Thyroid gland (tissue), 4 donors: Measurements from ENCODE around the gene FBXL7. TPM values are rescaled to one million over a fixed set of nuclear protein-coding genes. Genes with fewer than 3 reads are reported as not detected.

Experiments used
- DNase-seq, 2 donors: peaks; one replicate each; pipeline ENCODE4 v3.0.0-alpha.2; 2019
- H3K27ac ChIP-seq, 3 donors: fragments of 200-600 bp; sonication (generic); 1 replicate in 2 of 3; 2 replicates in 1 of 3; pipeline ENCODE4 v1.5.1; 2016 to 2019; ENCODE audit warnings: mild to moderate bottlenecking in 1 of 3, moderate library complexity in 1 of 3
- H3K27me3 ChIP-seq: fragments of 200-600 bp; sonication (generic); one replicate; pipeline ENCODE4 v1.5.1; 2019
- H3K36me3 ChIP-seq, 2 donors: fragments of 200-600 bp; sonication (generic); one replicate each; pipeline ENCODE4 v1.5.1; 2016 to 2019
- H3K4me1 ChIP-seq, 2 donors: fragments of 200-600 bp; sonication (generic); one replicate each; pipeline ENCODE4 v1.5.1; 2017 to 2019
- H3K4me3 ChIP-seq, 3 donors: fragments of 200-600 bp; sonication (generic); replicated peaks in 1 of 3; 1 replicate in 2 of 3; 2 replicates in 1 of 3; pipeline ENCODE4 v1.5.1; 2016; ENCODE audit warnings: mild to moderate bottlenecking in 1 of 3
- H3K9me3 ChIP-seq: fragments of 200-600 bp; sonication (generic); one replicate; pipeline ENCODE4 v1.5.1; 2017
- CTCF ChIP-seq, 6 experiments: fragments of 200-600 bp in 3 of 6; fragments of 450-650 bp in 3 of 6; sonication (generic) in 3 of 6; IDR thresholded peaks; one replicate each; pipeline ENCODE4 v1.5.1; 2016 to 2019; ENCODE audit warnings: antibody characterized with exemption in 6 of 6, mild to moderate bottlenecking in 2 of 6, inconsistent platforms in 1 of 6, moderate library complexity in 1 of 6
- POLR2A ChIP-seq, 2 donors: fragments of 450-650 bp; IDR thresholded peaks; one replicate each; pipeline ENCODE4 v1.6.1; 2017; ENCODE audit warnings: antibody characterized with exemption in 2 of 2, mild to moderate bottlenecking in 2 of 2, moderate library complexity in 1 of 2
- WGBS, 2 donors: methylation state at CpG; one replicate each; pipeline ENCODE4 v1.1.5; 2017; 5-methylcytosine and 5-hydroxymethylcytosine counted together
- intact Hi-C: fragments of 100-400 bp; cut with DNase I; formaldehyde crosslinking; loops from one replicate; pipeline ENCODE4 v1.15.1; 2023
- total RNA-seq, 4 donors: library from RNA; depleted of rRNA; stranded (reverse); fragments of >200 nt; gene quantifications; one replicate each; pipeline ENCODE4 v1.2.3, GENCODE V29; 2016

Gene FBXL7
- total RNA-seq, 4 donors from 2014 or later: 6.4 to 11.8 (median 9.2) TPM

DNA sequence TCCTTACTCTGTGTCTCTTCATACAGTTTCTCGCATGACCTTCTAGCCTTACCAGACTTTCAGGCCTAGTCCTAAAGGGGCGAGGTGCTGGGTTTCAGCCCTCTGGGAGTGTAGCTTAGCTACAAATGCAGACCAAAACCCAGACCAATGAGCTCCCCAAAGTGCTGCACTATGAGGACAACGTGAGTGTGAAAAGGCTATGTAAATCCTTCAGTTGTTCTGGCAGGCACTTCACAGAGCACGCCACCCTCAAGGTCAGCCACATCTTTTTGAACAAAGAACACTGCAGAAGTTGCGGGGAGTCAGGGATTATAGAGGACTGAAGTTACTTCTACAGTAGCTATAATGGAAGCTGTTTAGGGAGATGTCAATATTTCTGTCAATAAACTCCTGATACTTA is 377.9 kb downstream of the FBXL7 start:
- H3K27me3 ChIP-seq: no peaks in the 10 kb centered on the region
- no peaks in the 10 kb centered on the region for H3K36me3 ChIP-seq
- H3K4me3 ChIP-seq: no peak overlapping the region
- H3K27ac ChIP-seq: no peak overlapping the region
- no peaks in the 10 kb centered on the region for H3K4me1 ChIP-seq
- TF ChIP-seq CTCF (IDR thresholded peaks at IDR 0.05) (no peak), POLR2A (IDR thresholded peaks at IDR 0.05) (no peak)
- intact Hi-C loops: no loop called here
- 81 to 84% methylated on average over 5 of the region's 5 CpGs for WGBS, 2 donors
- DNase-seq: no peak
- H3K9me3 ChIP-seq: no peaks in the 10 kb centered on the region

GRCh38 chr5:15880201-15880600 is 380.2 kb downstream of the FBXL7 start:
- no peak for TF ChIP-seq CTCF (IDR thresholded peaks at IDR 0.05)
- no peak for TF ChIP-seq POLR2A (IDR thresholded peaks at IDR 0.05)
- H3K27me3 ChIP-seq: no peaks in the 10 kb centered on the region
- intact Hi-C loops: no loop called here
- no peaks in the 10 kb centered on the region for H3K9me3 ChIP-seq
- no peaks in the 10 kb centered on the region for H3K36me3 ChIP-seq
- no peak for DNase-seq
- WGBS, 2 donors: 65 to 71% methylated on average over 3 of the region's 3 CpGs
- H3K27ac ChIP-seq: no peak overlapping the region
- H3K4me3 ChIP-seq: no peak overlapping the region
- H3K4me1 ChIP-seq: no peaks in the 10 kb centered on the region

GRCh38 chr5:15885156-15885555 is 385.2 kb downstream of the FBXL7 start:
- Histone ChIP-seq H3K4me3 (no peak overlapping the region), H3K4me1 (no peaks in the 10 kb centered on the region), H3K27me3 (no peaks in the 10 kb centered on the region), H3K36me3 (no peaks in the 10 kb centered on the region), H3K9me3 (no peaks in the 10 kb centered on the region), H3K27ac (no peak overlapping the region)
- DNase-seq: no peak
- TF ChIP-seq POLR2A (IDR thresholded peaks at IDR 0.05) (no peak), CTCF (IDR thresholded peaks at IDR 0.05) (no peak)
- intact Hi-C loops: no loop called here
- 82 to 92% methylated on average over 3 of the region's 3 CpGs for WGBS, 2 donors

- Histone ChIP-seq H3K9me3 (no peaks in the 10 kb centered on the region), H3K4me3 (no peak overlapping the region), H3K27ac (no peak overlapping the region), H3K4me1 (no peaks in the 10 kb centered on the region), H3K27me3 (no peaks in the 10 kb centered on the region), H3K36me3 (no peaks in the 10 kb centered on the region)
- WGBS, 2 donors: 92 to 100% methylated on average over 1 of the region's 1 CpG
- intact Hi-C loops: no loop called here
- no peak for DNase-seq
- TF ChIP-seq POLR2A (IDR thresholded peaks at IDR 0.05): no peak
Measured at GRCh38 chr5:15886156-15886555, 386.2 kb downstream of the FBXL7 start.

DNA sequence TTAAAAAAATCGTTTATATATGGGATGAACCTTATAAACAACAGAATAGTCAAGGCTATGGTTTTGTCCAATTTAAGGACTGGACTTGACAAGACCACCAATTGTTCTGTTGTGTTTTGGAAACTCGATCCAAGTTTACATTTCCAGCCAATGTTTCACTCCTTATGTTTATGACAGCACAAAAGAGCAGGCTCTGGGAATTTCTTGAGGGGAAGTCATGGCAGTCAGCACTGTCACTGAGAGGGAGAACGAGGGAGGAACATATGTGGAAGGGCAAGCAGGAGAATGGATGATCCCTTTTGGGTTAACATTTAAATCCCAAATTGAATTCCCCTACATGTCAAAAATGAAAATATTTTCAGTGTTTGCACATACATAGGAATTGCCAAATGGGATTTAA is 387.1 kb downstream of the FBXL7 start:
- WGBS, 2 donors: 74 to 79% methylated on average over 3 of the region's 3 CpGs
- no peak for DNase-seq
- TF ChIP-seq POLR2A (IDR thresholded peaks at IDR 0.05): no peak
- TF ChIP-seq CTCF (IDR thresholded peaks at IDR 0.05): no peak
- Histone ChIP-seq H3K9me3 (no peaks in the 10 kb centered on the region), H3K36me3 (no peaks in the 10 kb centered on the region), H3K27ac (no peak overlapping the region), H3K4me1 (no peaks in the 10 kb centered on the region), H3K27me3 (no peaks in the 10 kb centered on the region), H3K4me3 (no peak overlapping the region)
- intact Hi-C loops: no loop called here

DNA sequence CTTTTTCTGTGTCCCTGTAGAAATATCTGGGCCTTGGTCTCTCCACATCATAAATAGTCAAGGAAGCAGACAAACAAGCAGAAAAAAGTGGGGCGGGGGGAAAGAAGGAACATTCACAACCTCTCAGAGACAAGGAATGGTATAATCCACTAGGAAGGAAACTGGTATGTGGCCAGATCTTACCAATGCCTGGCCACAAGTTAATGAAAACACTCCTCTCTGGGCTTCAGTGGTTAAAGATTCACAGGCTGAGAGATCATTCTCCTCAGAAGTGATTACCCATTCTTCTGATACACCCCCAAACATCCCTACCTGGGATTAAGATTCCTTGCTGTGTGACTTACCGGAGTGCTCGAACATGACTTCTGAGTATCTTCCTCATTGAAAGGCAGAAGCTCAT is 389.0 kb downstream of the FBXL7 start:
- H3K27me3 ChIP-seq: no peaks in the 10 kb centered on the region
- DNase-seq: no peak
- no peaks in the 10 kb centered on the region for H3K4me1 ChIP-seq
- no peaks in the 10 kb centered on the region for H3K36me3 ChIP-seq
- intact Hi-C loops: no loop called here
- no peak overlapping the region for H3K4me3 ChIP-seq
- H3K9me3 ChIP-seq: no peaks in the 10 kb centered on the region
- 93 to 97% methylated on average over 3 of the region's 3 CpGs for WGBS, 2 donors
- no peak overlapping the region for H3K27ac ChIP-seq
- no peak for TF ChIP-seq POLR2A (IDR thresholded peaks at IDR 0.05)
- no peak for TF ChIP-seq CTCF (IDR thresholded peaks at IDR 0.05)
